HEK293T (cell line): ENCODE data around the gene PATJ.

Experiments used
- ARNT ChIP-seq: fragments of 450-650 bp; IDR thresholded peaks from 2 replicates; pipeline ENCODE4 v1.6.1; 2017; ENCODE audit warnings: mild to moderate bottlenecking
- BHLHE40 ChIP-seq: fragments of 450-650 bp; IDR thresholded peaks from 2 replicates; pipeline ENCODE4 v1.6.1; 2016; ENCODE audit warnings: mild to moderate bottlenecking, moderate library complexity, borderline replicate concordance
- ELF4 ChIP-seq: fragments of 450-650 bp; IDR thresholded peaks from 2 replicates; pipeline ENCODE4 v1.6.1; 2017; ENCODE audit warnings: antibody characterized with exemption
- FOXA1 ChIP-seq: fragments of 450-650 bp; IDR thresholded peaks from 2 replicates; pipeline ENCODE4 v1.6.1; 2016; ENCODE audit warnings: mild to moderate bottlenecking
- FOXK2 ChIP-seq: fragments of 450-650 bp; IDR thresholded peaks from 2 replicates; pipeline ENCODE4 v1.6.1; 2016; ENCODE audit warnings: mild to moderate bottlenecking
- NFRKB ChIP-seq: fragments of 450-650 bp; IDR thresholded peaks from 2 replicates; pipeline ENCODE4 v1.6.1; 2016; ENCODE audit warnings: mild to moderate bottlenecking, moderate library complexity
- SP1 ChIP-seq: fragments of 450-650 bp; IDR thresholded peaks from 2 replicates; pipeline ENCODE4 v1.6.1; 2017
- SUZ12 ChIP-seq: fragments of 450-650 bp; IDR thresholded peaks from 2 replicates; pipeline ENCODE4 v1.6.1; 2016; ENCODE audit warnings: mild to moderate bottlenecking
- TARDBP ChIP-seq: fragments of 450-650 bp; IDR thresholded peaks from 2 replicates; pipeline ENCODE4 v1.6.1; 2016
- ZNF384 ChIP-seq: fragments of 450-650 bp; IDR thresholded peaks from 2 replicates; pipeline ENCODE4 v1.6.1; 2016
- TF ChIP-seq, protein P1 (sequence below): fragments of 450-650 bp; IDR thresholded peaks from 2 replicates; pipeline ENCODE4 v1.6.1; 2016

DNA sequence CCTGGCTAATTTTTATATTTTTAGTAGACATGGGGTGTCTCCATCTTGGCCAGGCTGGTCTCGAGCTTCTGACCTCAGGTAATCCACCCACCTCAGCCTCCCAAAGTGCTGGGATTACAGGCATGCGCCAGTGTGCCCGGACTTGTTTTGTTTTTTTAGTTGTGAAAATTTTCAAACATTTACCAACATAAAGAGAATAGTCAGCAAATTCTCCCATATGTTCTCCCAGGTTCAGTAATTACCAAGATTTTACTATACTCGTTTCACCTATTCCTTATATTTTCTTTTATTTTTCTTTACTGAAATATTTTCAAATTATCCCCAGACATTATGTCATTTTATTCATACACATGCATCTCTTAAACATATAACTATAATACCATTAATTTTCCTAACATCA, 234.3 kb downstream of the PATJ start:
- TF ChIP-seq FOXA1: no peak
- TF ChIP-seq ZNF384: no peak
- no peak for TF ChIP-seq SP1
- no peak for TF ChIP-seq ELF4
- TF ChIP-seq ARNT: no peak
- TF ChIP-seq TARDBP: no peak
- TF ChIP-seq BHLHE40: no peak
- TF ChIP-seq FOXK2: no peak
- TF ChIP-seq, protein P1, sequence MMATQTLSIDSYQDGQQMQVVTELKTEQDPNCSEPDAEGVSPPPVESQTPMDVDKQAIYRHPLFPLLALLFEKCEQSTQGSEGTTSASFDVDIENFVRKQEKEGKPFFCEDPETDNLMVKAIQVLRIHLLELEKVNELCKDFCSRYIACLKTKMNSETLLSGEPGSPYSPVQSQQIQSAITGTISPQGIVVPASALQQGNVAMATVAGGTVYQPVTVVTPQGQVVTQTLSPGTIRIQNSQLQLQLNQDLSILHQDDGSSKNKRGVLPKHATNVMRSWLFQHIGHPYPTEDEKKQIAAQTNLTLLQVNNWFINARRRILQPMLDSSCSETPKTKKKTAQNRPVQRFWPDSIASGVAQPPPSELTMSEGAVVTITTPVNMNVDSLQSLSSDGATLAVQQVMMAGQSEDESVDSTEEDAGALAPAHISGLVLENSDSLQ: no peak
- no peak for TF ChIP-seq SUZ12
- TF ChIP-seq NFRKB: no peak
